ENCODE results near the gene RNU5B-1.

The RNU5B-1 gene

DNA sequence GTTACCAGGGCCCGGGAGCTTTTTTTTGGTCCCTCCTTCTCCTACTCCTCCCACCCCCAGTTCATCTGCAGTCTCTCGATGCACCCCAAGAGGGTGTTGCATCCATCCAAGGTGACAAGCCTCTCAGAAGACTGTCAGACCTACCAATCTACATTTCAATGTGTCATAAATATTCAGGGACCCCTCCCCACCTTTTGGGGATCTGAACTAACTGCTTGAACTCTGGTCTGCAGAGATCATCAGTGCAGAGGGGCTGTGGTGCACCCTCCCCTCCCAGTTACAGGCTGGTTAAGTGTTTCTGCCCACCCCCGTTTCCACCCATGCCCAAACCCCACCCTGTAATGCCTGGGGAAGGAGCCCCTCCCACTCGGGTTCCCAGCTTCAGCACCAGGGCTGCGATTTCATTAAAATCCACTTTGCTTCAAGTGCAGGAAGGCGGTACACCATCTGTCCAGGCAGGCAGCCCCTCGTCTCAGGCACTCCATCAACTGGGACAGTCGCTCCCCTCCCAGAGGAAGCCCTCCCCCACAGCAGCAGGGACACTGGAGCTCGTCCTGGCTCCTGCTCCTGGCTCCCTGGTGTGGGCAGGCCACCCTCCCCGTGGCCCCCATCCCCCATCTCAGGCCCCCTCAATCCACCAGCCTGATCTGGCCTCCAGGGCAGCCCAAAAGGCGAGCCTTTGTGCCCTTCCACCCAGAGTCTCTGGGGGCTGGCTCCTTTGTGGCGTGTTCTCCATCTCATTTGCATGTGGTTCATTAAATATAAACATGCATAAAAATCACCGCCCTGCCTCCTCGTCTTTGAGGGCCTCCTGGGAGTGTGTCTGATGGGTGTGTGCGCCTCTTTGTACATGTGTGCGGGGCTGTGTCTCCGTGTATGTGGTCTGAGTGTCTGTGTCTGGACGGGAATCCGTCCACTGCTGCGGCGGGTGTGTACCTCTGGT, 32.3 kb downstream of the RNU5B-1 start:
- no peak for DNase-seq (ENCODE audit: low read depth)
- no peak overlapping the region for H3K4me3 ChIP-seq (ENCODE audit: low read depth, low read length)

DNA sequence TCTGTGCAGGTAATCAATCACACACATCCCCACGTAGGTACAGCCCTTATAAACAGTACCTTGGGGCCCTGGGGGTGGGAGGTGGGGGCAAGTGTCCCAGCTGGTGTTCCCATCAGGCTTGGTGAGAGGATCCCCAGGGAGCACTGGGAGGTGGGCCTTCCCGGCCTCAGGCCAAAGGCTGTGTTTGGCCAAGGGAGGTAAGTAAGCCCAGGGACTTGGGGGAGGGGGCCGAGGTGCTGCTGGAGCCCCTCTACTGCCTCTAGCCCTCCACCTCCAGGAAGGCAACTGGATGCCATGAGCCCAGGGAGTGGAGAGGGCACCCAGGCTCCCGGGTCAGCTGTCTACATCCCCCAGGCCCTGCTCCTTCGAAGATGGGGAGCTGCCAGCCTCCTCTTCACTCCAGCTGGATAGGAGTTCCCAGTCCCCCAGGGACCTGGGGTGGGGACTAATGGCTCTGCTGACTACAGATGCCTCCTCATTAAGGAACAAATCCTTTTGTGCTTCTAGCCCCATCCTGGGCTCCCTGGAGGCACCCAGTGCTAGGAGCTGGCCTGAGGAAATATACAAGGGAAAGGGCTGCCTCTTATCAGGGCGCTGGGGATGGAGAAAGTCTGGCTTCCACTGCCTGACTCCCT, 33.1 kb downstream of the RNU5B-1 start:
- H3K4me3 ChIP-seq (ENCODE audit: low read depth, low read length): no peak overlapping the region
- TF ChIP-seq, protein P1, sequence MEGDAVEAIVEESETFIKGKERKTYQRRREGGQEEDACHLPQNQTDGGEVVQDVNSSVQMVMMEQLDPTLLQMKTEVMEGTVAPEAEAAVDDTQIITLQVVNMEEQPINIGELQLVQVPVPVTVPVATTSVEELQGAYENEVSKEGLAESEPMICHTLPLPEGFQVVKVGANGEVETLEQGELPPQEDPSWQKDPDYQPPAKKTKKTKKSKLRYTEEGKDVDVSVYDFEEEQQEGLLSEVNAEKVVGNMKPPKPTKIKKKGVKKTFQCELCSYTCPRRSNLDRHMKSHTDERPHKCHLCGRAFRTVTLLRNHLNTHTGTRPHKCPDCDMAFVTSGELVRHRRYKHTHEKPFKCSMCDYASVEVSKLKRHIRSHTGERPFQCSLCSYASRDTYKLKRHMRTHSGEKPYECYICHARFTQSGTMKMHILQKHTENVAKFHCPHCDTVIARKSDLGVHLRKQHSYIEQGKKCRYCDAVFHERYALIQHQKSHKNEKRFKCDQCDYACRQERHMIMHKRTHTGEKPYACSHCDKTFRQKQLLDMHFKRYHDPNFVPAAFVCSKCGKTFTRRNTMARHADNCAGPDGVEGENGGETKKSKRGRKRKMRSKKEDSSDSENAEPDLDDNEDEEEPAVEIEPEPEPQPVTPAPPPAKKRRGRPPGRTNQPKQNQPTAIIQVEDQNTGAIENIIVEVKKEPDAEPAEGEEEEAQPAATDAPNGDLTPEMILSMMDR (IDR thresholded peaks at IDR 0.05; ENCODE audit: low read depth, low read length, missing control alignments): no peak
- DNase-seq (ENCODE audit: low read depth): no peak

More for the DNA sequence above, 32.3 kb downstream of the RNU5B-1 start:
- TF ChIP-seq, protein P1 (IDR thresholded peaks at IDR 0.05; ENCODE audit: low read depth, low read length, missing control alignments): no peak

DNA sequence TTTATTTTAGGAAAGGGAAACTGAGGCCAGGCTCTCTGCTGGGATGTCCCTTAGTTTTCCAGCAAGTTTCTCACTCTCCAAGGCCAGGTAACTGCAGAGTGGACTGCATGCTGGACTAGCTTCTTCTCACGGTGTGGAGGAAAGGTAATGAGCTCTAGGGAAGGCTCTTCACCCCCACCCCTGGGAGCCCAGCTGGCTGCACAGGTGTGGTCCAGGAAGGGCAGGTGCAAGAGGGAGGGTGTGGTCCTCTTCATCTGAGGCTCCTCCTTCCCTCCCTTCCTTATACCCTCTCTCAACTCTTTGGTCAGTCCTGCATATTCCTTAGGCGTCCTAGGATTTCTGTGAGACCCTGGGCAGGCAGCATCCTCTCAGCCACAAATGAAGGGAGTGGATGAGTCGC, 33.9 kb downstream of the RNU5B-1 start:
- TF ChIP-seq, protein P1 (IDR thresholded peaks at IDR 0.05; ENCODE audit: low read depth, low read length, missing control alignments): no peak
- no peak overlapping the region for H3K4me3 ChIP-seq (ENCODE audit: low read depth, low read length)
- DNase-seq (ENCODE audit: low read depth): no peak

GRCh38 chr15:65338823-65339222, 34.3 kb downstream of the RNU5B-1 start:
- no peak overlapping the region for H3K4me3 ChIP-seq (ENCODE audit: low read depth, low read length)
- no peak for DNase-seq (ENCODE audit: low read depth)
- TF ChIP-seq, protein P1 (IDR thresholded peaks at IDR 0.05; ENCODE audit: low read depth, low read length, missing control alignments): no peak

- TF ChIP-seq, protein P1 (IDR thresholded peaks at IDR 0.05; ENCODE audit: low read depth, low read length, missing control alignments): no peak
- no peak for DNase-seq (ENCODE audit: low read depth)
- no peak overlapping the region for H3K4me3 ChIP-seq (ENCODE audit: low read depth, low read length)
Measured at GRCh38 chr15:65339416-65339815, 34.9 kb downstream of the RNU5B-1 start.

DNA sequence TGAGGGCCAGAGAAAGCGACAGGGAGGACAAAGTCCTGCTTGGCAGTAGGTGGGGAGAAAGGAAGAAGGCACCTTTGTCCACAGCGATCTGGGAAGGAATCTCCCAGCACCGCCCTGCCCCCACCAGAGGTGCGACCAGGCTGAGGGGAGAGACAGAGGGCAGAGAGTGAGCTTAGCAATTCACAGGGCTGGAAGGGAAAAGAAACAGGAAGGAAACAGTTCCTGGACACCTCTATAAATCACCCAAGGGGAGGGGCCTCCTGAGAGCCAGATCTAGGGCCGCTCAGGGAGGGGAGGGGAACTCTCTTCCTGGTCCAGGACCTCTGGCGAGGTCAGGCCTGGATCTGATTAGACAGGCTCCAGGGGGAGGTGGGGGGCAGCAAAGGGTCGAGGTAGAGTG, 35.4 kb downstream of the RNU5B-1 start:
- DNase-seq (ENCODE audit: low read depth): no peak
- no peak overlapping the region for H3K4me3 ChIP-seq (ENCODE audit: low read depth, low read length)

More for the DNA sequence above, 35.4 kb downstream of the RNU5B-1 start:
- TF ChIP-seq, protein P1 (IDR thresholded peaks at IDR 0.05; ENCODE audit: low read depth, low read length, missing control alignments): no peak

Data from GM12864 (cell line).